ENCODE data around the gene IGF2BP3.

The IGF2BP3 gene

DNA sequence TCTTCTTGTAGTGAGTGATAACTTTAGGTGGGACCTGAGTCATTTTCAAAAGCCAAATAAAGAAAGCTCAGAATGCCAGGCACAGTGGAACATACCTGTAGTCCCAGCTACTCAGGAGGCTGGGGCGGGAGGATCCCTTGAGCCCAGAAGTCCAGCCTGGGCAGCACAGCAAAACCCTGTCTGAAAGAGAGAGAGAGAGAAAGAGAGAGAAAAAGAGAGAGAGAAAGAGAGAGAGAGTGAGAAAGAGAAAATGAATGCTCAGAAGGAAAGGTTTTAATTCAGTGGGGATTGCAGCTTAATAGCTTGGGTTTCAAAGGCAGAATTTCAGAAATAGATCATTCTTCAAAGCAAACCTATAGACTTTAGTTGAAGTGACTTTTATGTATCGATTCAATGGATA is 198.0 kb downstream of the IGF2BP3 start:
- no peak for DNase-seq (ENCODE audit: low read depth in 1 of 2, low spot score in 1 of 2)

- DNase-seq (ENCODE audit: low read depth in 1 of 2, low spot score in 1 of 2): no peak
These were observed 201.5 kb downstream of the IGF2BP3 start for GRCh38 chr7:23268746-23269145.

GRCh38 chr7:23268167-23268566 is 202.1 kb downstream of the IGF2BP3 start:
- DNase-seq (ENCODE audit: low read depth in 1 of 2, low spot score in 1 of 2): no peak

GRCh38 chr7:23267357-23267756 is 202.9 kb downstream of the IGF2BP3 start:
- no peak for DNase-seq (ENCODE audit: low read depth in 1 of 2, low spot score in 1 of 2)

GRCh38 chr7:23266918-23267317 is 203.4 kb downstream of the IGF2BP3 start:
- DNase-seq (ENCODE audit: low read depth in 1 of 2, low spot score in 1 of 2): no peak

DNA sequence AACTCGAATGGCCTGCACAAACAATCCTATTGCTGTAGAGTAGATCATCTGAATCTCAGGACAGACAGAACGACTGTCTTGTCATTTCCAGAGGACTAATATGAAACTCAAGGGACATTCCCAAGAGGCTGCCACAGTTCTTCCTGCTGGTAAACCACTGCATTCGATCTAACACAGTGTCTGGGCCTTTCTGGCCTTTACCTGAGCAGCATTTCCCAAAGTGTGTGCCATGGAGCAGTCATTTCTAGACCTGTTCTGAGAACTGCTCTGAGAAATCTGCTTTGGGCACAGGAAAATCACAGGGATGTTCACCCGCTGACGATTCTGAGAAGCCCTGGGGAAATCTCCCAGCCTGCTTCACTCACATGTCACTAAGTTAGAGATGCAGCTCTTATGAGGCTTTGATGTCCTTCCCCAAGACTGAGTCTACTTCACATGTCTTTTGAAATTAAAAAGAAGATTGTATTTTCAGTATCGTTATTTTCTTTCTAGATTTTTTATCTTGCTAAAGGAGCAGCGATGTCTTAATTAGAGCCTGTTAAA is 205.3 kb downstream of the IGF2BP3 start:
- no peak for DNase-seq (ENCODE audit: low read depth in 1 of 2, low spot score in 1 of 2)

DNA sequence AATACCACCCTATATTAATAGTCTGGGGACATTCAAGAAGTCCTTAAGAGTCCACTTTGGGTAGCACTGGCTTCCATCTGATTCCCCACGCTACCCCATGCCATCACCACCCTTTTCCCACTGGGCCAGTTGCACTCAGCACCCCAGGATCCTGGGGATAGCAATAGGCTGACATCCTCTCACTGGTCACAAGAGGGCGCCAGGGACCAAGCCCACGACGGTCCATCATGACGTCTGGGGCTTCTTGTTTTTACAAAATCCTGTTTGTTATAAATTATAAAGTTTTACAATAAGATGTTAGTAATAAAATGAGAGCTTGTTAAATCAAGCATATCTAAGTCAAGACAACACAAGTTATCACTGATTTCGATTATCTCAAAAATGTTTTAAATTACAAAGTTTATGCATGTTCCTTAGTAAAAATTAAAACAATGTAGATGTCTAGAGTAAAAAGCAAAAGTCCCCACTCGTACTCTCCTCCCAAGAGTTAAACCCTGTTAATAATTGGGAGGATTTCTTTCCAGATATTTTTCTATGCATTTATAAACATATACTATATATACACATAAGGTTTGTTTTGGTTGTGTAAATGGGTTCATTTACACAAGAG is 208.3 kb downstream of the IGF2BP3 start:
- DNase-seq (ENCODE audit: low read depth in 1 of 2, low spot score in 1 of 2): peak in 1 of 2 donors; percentile 39

- DNase-seq (ENCODE audit: low read depth in 1 of 2, low spot score in 1 of 2): no peak
These were observed 209.9 kb downstream of the IGF2BP3 start for GRCh38 chr7:23260371-23260770.
